ENCODE data around the gene SPATA32. TPM values are rescaled to one million over a fixed set of nuclear protein-coding genes. Genes with fewer than 3 reads are reported as not detected.
A peak's percentile ranks its signal among the peaks of the same experiment; 100 is the strongest.

Gene SPATA32
- total RNA-seq, 1 experiment from 2014 or later: 0.81 TPM

DNA sequence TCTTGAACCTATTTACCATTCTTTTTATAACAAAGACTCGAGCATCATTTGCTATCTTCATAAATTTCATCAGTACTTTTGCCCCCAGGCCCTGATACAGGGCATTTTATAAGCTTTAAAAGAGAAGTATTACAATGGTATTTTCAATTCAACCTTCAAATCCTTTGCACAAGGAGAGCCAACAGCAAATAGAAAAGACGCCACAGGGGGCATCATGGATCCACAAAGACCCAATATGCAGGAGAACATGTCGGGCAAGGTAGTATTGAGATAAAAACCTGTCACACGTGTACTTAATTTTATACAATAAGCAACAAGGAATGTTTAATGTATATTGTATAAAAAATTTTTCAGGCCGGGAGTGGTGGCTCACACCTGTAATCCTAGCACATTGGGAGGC lies 44.7 kb upstream of the SPATA32 start:
- Histone ChIP-seq H3K9me3 (ENCODE audit: control insufficient read depth, low read depth, low read length) (no peaks in the 10 kb centered on the region), H4K5ac (ENCODE audit: insufficient read length, low read depth, low read length) (no peak overlapping the region), H2BK120ac (ENCODE audit: low read depth, low read length, poor library complexity, severe bottlenecking) (no peak overlapping the region), H2BK15ac (ENCODE audit: low read depth, low read length) (no peak overlapping the region), H3K4ac (ENCODE audit: low read depth, low read length) (no peak overlapping the region), H3K27ac (ENCODE audit: insufficient read length, low read depth, low read length) (no peak overlapping the region), H3T11ph (ENCODE audit: low read length) (no peak overlapping the region), H4K8ac (replicated peaks; ENCODE audit: insufficient read length, low read depth, low read length) (no peak overlapping the region), H3K79me1 (ENCODE audit: insufficient read depth, low read depth, low read length, poor library complexity, severe bottlenecking) (no peaks in the 10 kb centered on the region), H2BK20ac (ENCODE audit: low read depth, low read length, poor library complexity, severe bottlenecking) (no peak overlapping the region), H3K4me2 (ENCODE audit: insufficient read depth, insufficient read length, low read length) (no peak overlapping the region), H3K4me1 (ENCODE audit: insufficient read depth, low read length) (no peaks in the 10 kb centered on the region), H3K23me2 (ENCODE audit: insufficient read length, low read depth, low read length, poor library complexity, severe bottlenecking) (peaks cover 2% of the 10 kb centered on the region), H4K20me1 (ENCODE audit: control insufficient read depth, insufficient read depth, insufficient read length) (no peaks in the 10 kb centered on the region), H3K79me2 (ENCODE audit: insufficient read depth, low read length) (peaks cover 2% of the 10 kb centered on the region; the same call in 1 of the 2 replicates), H3K18ac (ENCODE audit: insufficient read length, low read depth, low read length) (no peak overlapping the region), H2BK5ac (ENCODE audit: insufficient read length, low read length) (no peak overlapping the region), H3K27me3 (ENCODE audit: insufficient read depth, low read length) (no peaks in the 10 kb centered on the region), H2AK5ac (ENCODE audit: insufficient read length, low read length) (no peak overlapping the region), H3K23ac (ENCODE audit: insufficient read length, low read depth, low read length) (no peak overlapping the region), H4K91ac (ENCODE audit: insufficient read length, low read depth, low read length) (no peak overlapping the region), H2AFZ (ENCODE audit: low read length) (no peak overlapping the region), H3K56ac (ENCODE audit: insufficient read length, low read depth, low read length) (no peak overlapping the region), H3K9ac (ENCODE audit: extremely low read depth, insufficient read length, low read length) (no peak overlapping the region), H2BK12ac (ENCODE audit: insufficient read length, low read depth, low read length) (no peak overlapping the region), H3K14ac (ENCODE audit: insufficient read depth, low read length) (no peak overlapping the region)
- H3K4me3 Mint-ChIP-seq: no peak overlapping the region
- peaks cover 15 to 17% of the 10 kb centered on the region in 2 experiments for H3K4me1 Mint-ChIP-seq
- H3K27ac Mint-ChIP-seq: no peak overlapping the region
- H3K36me3 Mint-ChIP-seq (ENCODE audit: insufficient read depth in 1 of 3, low read depth in 3 of 3): peaks cover 0 to 8% (median 3%) of the 10 kb centered on the region in 3 experiments; a peak in 5 of 7 replicates
- peak; percentile 49 for TF ChIP-seq CTCF (conservative IDR thresholded peaks at IDR 0.05)
- no peak for DNase-seq
- H3K9me3 Mint-ChIP-seq: no peaks in the 10 kb centered on the region
- no peaks in the 10 kb centered on the region for H3K27me3 Mint-ChIP-seq (ENCODE audit: low read depth)
- WGBS (ENCODE audit: extremely low coverage, insufficient read length, low lambda C conversion rate): no CpG with 5 or more reads among the region's 5 CpGs
